Testis (tissue), 3 donors: Measurements from ENCODE around the gene PTPRE. TPM values are rescaled to one million over a fixed set of nuclear protein-coding genes. Genes with fewer than 3 reads are reported as not detected.

ENCODE experiments used
- DNase-seq: peaks from one replicate; pipeline ENCODE4 v3.0.0-alpha.2; 2019
- H3K27ac ChIP-seq, 2 donors: fragments of 200-600 bp; sonication (generic); one replicate each; pipeline ENCODE4 v1.5.1; 2019
- H3K27me3 ChIP-seq: fragments of 200-600 bp; sonication (generic); one replicate; pipeline ENCODE4 v1.5.1; 2019
- H3K36me3 ChIP-seq: fragments of 200-600 bp; sonication (generic); one replicate; pipeline ENCODE4 v1.5.1; 2017; ENCODE audit warnings: low read depth; ENCODE audit errors: missing control alignments
- H3K4me1 ChIP-seq: fragments of 200-600 bp; sonication (generic); one replicate; pipeline ENCODE4 v1.5.1; 2019
- H3K4me3 ChIP-seq, 2 donors: fragments of 200-600 bp; sonication (generic); one replicate each; pipeline ENCODE4 v1.5.1; 2017 to 2019
- H3K9me3 ChIP-seq: fragments of 200-600 bp; sonication (generic); one replicate; pipeline ENCODE4 v1.5.1; 2017
- POLR2A ChIP-seq: fragments of 450-650 bp; IDR thresholded peaks from one replicate; pipeline ENCODE4 v1.6.1; 2017; ENCODE audit warnings: antibody characterized with exemption, mild to moderate bottlenecking, moderate library complexity
- WGBS, 2 donors: methylation state at CpG; one replicate each; pipeline ENCODE4 v1.1.5; 2018; 5-methylcytosine and 5-hydroxymethylcytosine counted together
- intact Hi-C: fragments of 100-400 bp; cut with DNase I; formaldehyde crosslinking; loops from one replicate; pipeline ENCODE4 v1.15.1; 2023; ENCODE audit warnings: low total_unique reads
- polyA plus RNA-seq: library from polyadenylated mRNA; stranded (reverse); fragments of 350-450 nt; fragmentation: Illumina TruSeq; extraction: RNeasy Lipid Tissue Mini Kit (QIAGEN cat#74804); gene quantifications from one replicate; pipeline ENCODE4 v1.2.3, GENCODE V29; 2014; ENCODE audit warnings: low read depth, low replicate concordance; ENCODE audit not compliant: insufficient read depth
- total RNA-seq, 2 donors: library from RNA; depleted of rRNA; stranded (reverse); fragments of >200 nt; gene quantifications; one replicate each; pipeline ENCODE4 v1.2.3, GENCODE V29; 2016
- TF ChIP-seq, protein P1 (sequence below), 3 experiments: fragments of 450-650 bp in 2 of 3; fragments of 200-600 bp in 1 of 3; sonication (generic) in 1 of 3; IDR thresholded peaks; one replicate each; pipeline ENCODE4 v1.5.1; 2016 to 2019; ENCODE audit warnings: antibody characterized with exemption in 3 of 3, mild to moderate bottlenecking in 2 of 3, moderate library complexity in 1 of 3

The PTPRE gene
- total and polyA plus RNA-seq, 3 donors from 2014 or later, result 10.0 to 26.6 (median 15.3) TPM

DNA sequence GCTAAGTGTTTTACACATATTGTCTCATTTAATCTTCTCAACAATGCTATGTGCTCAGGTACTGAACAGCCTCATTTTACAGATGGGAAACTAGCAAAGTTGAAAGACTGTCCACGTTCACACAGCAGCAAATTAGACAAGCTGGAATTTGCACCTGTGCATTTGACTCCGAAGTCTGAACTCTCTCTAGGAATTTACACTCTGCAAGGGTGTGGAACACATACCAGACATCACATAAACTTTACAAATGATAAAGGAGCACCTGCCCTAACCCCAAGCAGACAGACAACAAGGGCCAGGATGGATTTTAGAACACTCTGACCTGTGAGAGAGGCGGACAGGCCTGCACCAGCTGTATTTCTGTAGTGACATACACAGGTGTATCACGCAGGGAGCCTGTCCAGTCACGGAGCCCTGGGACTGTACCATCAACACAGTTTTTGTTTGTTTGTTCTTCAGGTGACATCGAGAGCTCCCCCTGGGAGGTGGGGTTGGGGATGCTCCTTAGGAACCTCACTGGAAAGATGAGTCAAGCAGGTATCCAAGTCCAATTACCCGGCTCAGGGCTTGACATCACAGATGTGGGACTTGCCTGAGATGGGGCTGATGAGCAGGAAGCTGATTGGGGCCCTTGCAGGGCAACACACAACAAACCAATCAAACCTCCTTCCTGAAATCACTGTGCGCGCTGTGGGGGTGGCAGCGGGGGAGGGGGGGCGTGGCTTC is 188.3 kb downstream of the PTPRE start:
- Histone ChIP-seq H3K9me3 (no peaks in the 10 kb centered on the region), H3K4me1 (no peaks in the 10 kb centered on the region), H3K27ac (no peak overlapping the region), H3K27me3 (no peaks in the 10 kb centered on the region), H3K36me3 (no peaks in the 10 kb centered on the region), H3K4me3 (no peak overlapping the region)
- TF ChIP-seq, protein P1, sequence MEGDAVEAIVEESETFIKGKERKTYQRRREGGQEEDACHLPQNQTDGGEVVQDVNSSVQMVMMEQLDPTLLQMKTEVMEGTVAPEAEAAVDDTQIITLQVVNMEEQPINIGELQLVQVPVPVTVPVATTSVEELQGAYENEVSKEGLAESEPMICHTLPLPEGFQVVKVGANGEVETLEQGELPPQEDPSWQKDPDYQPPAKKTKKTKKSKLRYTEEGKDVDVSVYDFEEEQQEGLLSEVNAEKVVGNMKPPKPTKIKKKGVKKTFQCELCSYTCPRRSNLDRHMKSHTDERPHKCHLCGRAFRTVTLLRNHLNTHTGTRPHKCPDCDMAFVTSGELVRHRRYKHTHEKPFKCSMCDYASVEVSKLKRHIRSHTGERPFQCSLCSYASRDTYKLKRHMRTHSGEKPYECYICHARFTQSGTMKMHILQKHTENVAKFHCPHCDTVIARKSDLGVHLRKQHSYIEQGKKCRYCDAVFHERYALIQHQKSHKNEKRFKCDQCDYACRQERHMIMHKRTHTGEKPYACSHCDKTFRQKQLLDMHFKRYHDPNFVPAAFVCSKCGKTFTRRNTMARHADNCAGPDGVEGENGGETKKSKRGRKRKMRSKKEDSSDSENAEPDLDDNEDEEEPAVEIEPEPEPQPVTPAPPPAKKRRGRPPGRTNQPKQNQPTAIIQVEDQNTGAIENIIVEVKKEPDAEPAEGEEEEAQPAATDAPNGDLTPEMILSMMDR (IDR thresholded peaks at IDR 0.05), result no peak
- TF ChIP-seq POLR2A, result no peak
- DNase-seq, result no peak
- 85 to 89% methylated on average over 11 of the region's 11 CpGs for WGBS, 2 donors
- intact Hi-C loops, result no loop called here

DNA sequence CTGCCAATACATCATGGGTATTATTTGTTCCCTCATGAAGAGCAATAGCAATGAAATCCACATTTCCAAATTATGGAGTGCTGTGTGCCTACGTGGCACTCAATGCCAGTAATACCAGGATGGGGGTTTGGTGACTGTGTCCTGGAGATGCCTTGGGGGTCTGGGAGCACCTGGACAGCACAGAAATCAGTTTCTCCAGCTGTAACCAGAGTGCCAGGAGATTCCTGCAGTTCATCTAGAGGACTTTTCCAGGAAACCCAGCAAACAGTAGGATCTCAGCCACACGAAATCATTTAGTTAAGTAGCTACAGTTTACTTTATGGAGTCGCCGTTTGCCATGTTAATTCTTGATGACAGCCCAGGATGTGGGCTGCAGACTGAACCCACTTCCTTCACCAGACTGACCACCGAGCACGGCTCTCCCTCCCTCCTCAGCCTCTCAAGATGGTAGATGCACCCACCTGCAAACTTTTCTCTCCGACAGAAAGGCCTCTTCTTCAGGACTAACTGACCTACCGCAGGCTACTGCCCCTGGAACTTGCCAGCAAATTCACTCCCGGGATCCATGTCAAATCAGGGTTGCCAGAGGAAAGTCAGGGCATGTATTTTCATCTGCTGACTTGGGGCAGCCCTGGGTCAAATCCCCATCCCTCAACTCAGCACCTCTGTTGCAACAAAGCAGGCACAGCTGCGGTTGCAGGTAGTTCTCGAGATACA is 189.0 kb downstream of the PTPRE start:
- no peak for DNase-seq
- H3K4me1 ChIP-seq, result no peaks in the 10 kb centered on the region
- no peak overlapping the region for H3K4me3 ChIP-seq
- no peaks in the 10 kb centered on the region for H3K27me3 ChIP-seq
- no peak overlapping the region for H3K27ac ChIP-seq
- 85 to 93% methylated on average over 10 to 11 of the region's 11 CpGs for WGBS, 2 donors
- intact Hi-C loops, result no loop called here
- TF ChIP-seq POLR2A, result no peak
- TF ChIP-seq, protein P1 (IDR thresholded peaks at IDR 0.05), result no peak
- no peaks in the 10 kb centered on the region for H3K36me3 ChIP-seq
- H3K9me3 ChIP-seq, result no peaks in the 10 kb centered on the region

DNA sequence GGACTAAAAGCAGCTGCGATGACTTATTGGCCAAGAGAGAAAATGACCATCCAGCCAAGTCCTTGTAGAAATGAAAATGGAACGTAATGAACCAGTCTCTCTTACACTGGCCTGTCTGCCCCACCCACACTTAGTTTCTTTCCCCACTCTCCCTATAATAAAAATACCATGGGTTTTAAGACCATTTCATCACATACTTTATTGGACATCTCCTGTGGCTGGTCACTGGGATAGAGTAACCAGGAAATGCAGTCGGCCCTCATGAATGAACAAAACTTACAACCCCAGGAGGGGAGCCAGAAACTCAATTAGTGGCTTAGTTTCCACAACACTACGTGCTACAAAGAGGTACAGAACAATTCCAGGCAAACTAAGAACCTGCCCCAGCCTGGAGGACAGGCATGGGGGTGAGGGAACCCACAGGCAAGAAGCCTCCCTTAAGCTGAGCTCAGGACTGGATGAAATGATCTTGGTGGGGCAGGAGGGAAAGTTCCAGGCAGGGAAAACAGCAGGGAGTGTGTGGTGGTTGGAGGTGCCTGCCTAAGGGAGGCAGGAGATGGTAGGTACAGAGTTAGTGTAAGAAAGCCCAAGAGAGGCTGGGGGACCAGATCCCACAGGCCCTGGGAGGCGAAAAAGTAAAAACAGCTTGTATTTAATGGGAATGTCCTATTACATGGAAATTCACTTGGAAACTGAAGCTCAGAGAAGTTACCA is 189.7 kb downstream of the PTPRE start:
- Histone ChIP-seq H3K9me3 (no peaks in the 10 kb centered on the region), H3K27me3 (no peaks in the 10 kb centered on the region), H3K4me1 (no peaks in the 10 kb centered on the region), H3K36me3 (no peaks in the 10 kb centered on the region), H3K27ac (no peak overlapping the region), H3K4me3 (no peak overlapping the region)
- WGBS, 2 donors, result 74 to 77% methylated on average over 5 of the region's 5 CpGs
- intact Hi-C loops, result no loop called here
- TF ChIP-seq, protein P1 (IDR thresholded peaks at IDR 0.05), result no peak
- no peak for TF ChIP-seq POLR2A
- DNase-seq, result no peak

DNA sequence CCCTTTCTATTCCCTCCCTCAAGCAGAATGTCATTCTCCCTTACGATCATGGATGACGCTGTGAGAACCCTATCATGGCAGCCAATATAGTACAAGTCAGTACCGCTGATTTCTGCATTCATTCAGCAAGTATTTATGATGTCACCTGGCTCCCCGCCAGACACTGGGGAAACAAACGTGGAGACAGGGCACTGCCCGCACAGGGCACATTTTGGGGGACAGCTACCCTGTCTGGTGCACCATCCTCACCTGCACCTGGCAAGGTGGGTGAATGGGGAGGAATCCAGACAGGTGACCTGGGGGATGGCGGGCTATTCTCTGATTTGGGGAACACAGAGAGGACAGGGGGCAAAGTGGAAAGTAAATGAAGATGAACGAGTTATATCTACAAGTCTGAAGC is 190.9 kb downstream of the PTPRE start:
- DNase-seq, result no peak
- H3K9me3 ChIP-seq, result no peaks in the 10 kb centered on the region
- 87 to 93% methylated on average over 6 to 8 of the region's 8 CpGs for WGBS, 2 donors
- H3K27ac ChIP-seq, result no peak overlapping the region
- TF ChIP-seq, protein P1 (IDR thresholded peaks at IDR 0.05), result no peak
- H3K27me3 ChIP-seq, result no peaks in the 10 kb centered on the region
- H3K4me1 ChIP-seq, result no peaks in the 10 kb centered on the region
- intact Hi-C loops, result no loop called here
- no peaks in the 10 kb centered on the region for H3K36me3 ChIP-seq
- H3K4me3 ChIP-seq, result no peak overlapping the region
